HepG2 (cell line): ENCODE data around the gene NFATC1. TPM values are rescaled to one million over a fixed set of nuclear protein-coding genes. Genes with fewer than 3 reads are reported as not detected.

Experiments
- ATAC-seq: fragments of 200-7000 bp; cut with Tn5 transposase; 3 replicates; pipeline ENCODE4 v1.9.1; 2020; ENCODE audit warnings: mild to moderate bottlenecking, moderate library complexity
- BruUV-seq: library from RNA; stranded (reverse); fragments of 400-500 nt; replicated peaks from 2 replicates; lab custom pipeline; 2021; lab: Mats Ljungman, UMichigan
- CTCF ChIA-PET: fragments of 300-600 bp; formaldehyde crosslinking; extraction: SDS; loops from one replicate; lab custom pipeline; 2021; ENCODE audit warnings: low total read pairs, inconsistent platforms, low intra/inter-chr PET ratio; lab: Yijun Ruan, JAX
- POLR2A ChIA-PET: fragments of 350-600 bp; sonication (Branson Sonifier 250); formaldehyde crosslinking; loops from one replicate; lab custom pipeline; 2020; ENCODE audit warnings: antibody characterized with exemption, inconsistent platforms; lab: Yijun Ruan, JAX
- DNase-seq: peaks from one replicate; pipeline ENCODE4 v3.0.0-alpha.2; 2015; ENCODE audit warnings: low spot score
- FAIRE-seq: peaks from 3 replicates; lab custom pipeline; 2011; peaks lifted over from hg19 to GRCh38; lab: Jason Lieb, UNC
- H2AFZ ChIP-seq: one replicate; pipeline ENCODE4 v1.6.1; 2011; ENCODE audit warnings: low read length, inconsistent platforms
- H3K27ac ChIP-seq: fragments of 300-600 bp; 3 replicates; pipeline ENCODE4 v1.8.0; 2011; ENCODE audit warnings: mixed run types, mild to moderate bottlenecking, mixed read lengths, low read length, inconsistent platforms; ENCODE audit not compliant: insufficient read depth; ENCODE audit errors: extremely low read length
- H3K27me3 ChIP-seq, 2 experiments: fragments of 200-600 bp in 1 of 2; 2 replicates in 1 of 2; 3 replicates in 1 of 2; pipeline versions ENCODE4 v1.6.0 to v1.8.0; 2011; ENCODE audit warnings: low read length in 2 of 2, mild to moderate bottlenecking in 2 of 2, moderate library complexity in 2 of 2, inconsistent platforms in 1 of 2; ENCODE audit not compliant: insufficient read depth in 2 of 2, control insufficient read depth in 1 of 2
- H3K36me3 ChIP-seq, 2 experiments: fragments of 200-600 bp in 1 of 2; replicated peaks in 1 of 2; 2 replicates in 1 of 2; 3 replicates in 1 of 2; pipeline versions ENCODE4 v1.5.1 to v1.8.0; 2011; ENCODE audit warnings: low read length in 2 of 2, inconsistent platforms in 1 of 2; ENCODE audit not compliant: insufficient read depth in 2 of 2, control insufficient read depth in 1 of 2
- H3K4me1 ChIP-seq: 2 replicates; pipeline ENCODE4 v1.5.1; 2012; ENCODE audit warnings: low read length, inconsistent platforms; ENCODE audit not compliant: insufficient read depth
- H3K4me2 ChIP-seq: 2 replicates; pipeline ENCODE4 v1.6.0; 2011; ENCODE audit warnings: low read depth, low read length, inconsistent platforms
- H3K4me3 ChIP-seq, 3 experiments: fragments of 200-600 bp in 1 of 3; sonication (generic), shearing (Covaris generic) in 1 of 3; replicated peaks in 1 of 3; 2 replicates each; pipeline ENCODE4 v1.5.1; 2011 to 2016; ENCODE audit warnings: low read length in 3 of 3, inconsistent platforms in 2 of 3, low read depth in 2 of 3, mild to moderate bottlenecking in 2 of 3, control low read depth in 1 of 3, mixed read lengths in 1 of 3; ENCODE audit not compliant: insufficient read depth in 1 of 3
- H3K79me2 ChIP-seq: one replicate; pipeline ENCODE4 v1.6.1; 2011; ENCODE audit warnings: low read length, inconsistent platforms; ENCODE audit not compliant: insufficient read depth
- H3K9ac ChIP-seq: 2 replicates; pipeline ENCODE4 v1.6.0; 2011; ENCODE audit warnings: mild to moderate bottlenecking, low read depth, low read length, inconsistent platforms; ENCODE audit not compliant: insufficient read depth
- H3K9me3 ChIP-seq: 2 replicates; pipeline ENCODE4 v1.5.1; 2012; ENCODE audit warnings: mild to moderate bottlenecking, low read length
- H4K20me1 ChIP-seq: 2 replicates; pipeline ENCODE4 v1.6.0; 2011; ENCODE audit warnings: inconsistent platforms, mild to moderate bottlenecking, low read length, moderate library complexity; ENCODE audit not compliant: insufficient read depth
- GABPA ChIP-seq, 2 experiments: IDR thresholded peaks; 2 replicates each; pipeline ENCODE4 v1.6.1; 2011 to 2016; ENCODE audit warnings: low read depth in 2 of 2, low read length in 1 of 2, missing biosample characterization in 1 of 2, missing genetic modification characterization in 1 of 2
- MIER2 ChIP-seq: IDR thresholded peaks from 2 replicates; pipeline ENCODE4 v1.6.1; 2016; ENCODE audit warnings: missing biosample characterization, missing genetic modification reagents
- RXRA ChIP-seq: sonication (generic); formaldehyde crosslinking; IDR thresholded peaks from 2 replicates; pipeline ENCODE4 v1.5.1; 2020; ENCODE audit warnings: missing genetic modification reagents
- TEAD2 ChIP-seq: sonication (generic); formaldehyde crosslinking; IDR thresholded peaks from 2 replicates; pipeline ENCODE4 v1.9.0; 2021; ENCODE audit warnings: missing genetic modification reagents
- ZNF232 ChIP-seq: sonication (generic); formaldehyde crosslinking; IDR thresholded peaks from 2 replicates; pipeline ENCODE4 v1.4.0; 2020; ENCODE audit warnings: missing genetic modification reagents, borderline replicate concordance
- ZNF850 ChIP-seq: sonication (generic); formaldehyde crosslinking; conservative IDR thresholded peaks from 2 replicates; pipeline ENCODE4 v1.9.0; 2021; ENCODE audit warnings: mild to moderate bottlenecking, missing genetic modification reagents
- WGBS: methylation state at CpG from one replicate; pipeline ENCODE4 v1.1.6; 2017; ENCODE audit warnings: low lambda C conversion rate; 5-methylcytosine and 5-hydroxymethylcytosine counted together
- in situ Hi-C: cut with HindIII; loops from 2 replicates; pipeline ENCODE4 v1.10.0; 2017; ENCODE audit warnings: low pct_unique_long_range_greater_than_20kb; ENCODE audit not compliant: extremely low pct_ligation_motif_present
- intact Hi-C: fragments of 100-400 bp; cut with micrococcal nuclease; formaldehyde crosslinking; loops from one replicate; pipeline ENCODE4 v1.10.0; 2022; ENCODE audit not compliant: unreplicated experiment
- polyA plus RNA-seq, 8 experiments: library from polyadenylated mRNA; depleted of rRNA in 3 of 8; stranded (reverse) in 7 of 8; unstranded in 1 of 8; fragments of >200 nt; fragmentation: Illumina TruSeq in 4 of 8; extraction: Trizol in 4 of 8; gene quantifications; 2 replicates each; pipeline versions ENCODE4 v1.2.1 to v1.2.3, GENCODE V29; 2011 to 2016; ENCODE audit warnings: low read depth in 4 of 8, missing spikeins in 1 of 8, mixed read lengths in 1 of 8; ENCODE audit not compliant: insufficient read depth in 1 of 8
- total RNA-seq, 5 experiments: library from RNA; depleted of rRNA; stranded (reverse); fragments of >200 nt; fragmentation: Illumina TruSeq; extraction: Trizol; gene quantifications; 2 replicates each; pipeline ENCODE4 v1.2.3, GENCODE V29; 2016; ENCODE audit warnings: low read depth in 1 of 5
- TF ChIP-seq, protein P1 (sequence below): sonication (generic); formaldehyde crosslinking; IDR thresholded peaks from 2 replicates; pipeline ENCODE4 v1.5.1; 2020; ENCODE audit warnings: mild to moderate bottlenecking, missing genetic modification reagents, moderate library complexity
- TF ChIP-seq, protein P2 (sequence below): sonication (generic); formaldehyde crosslinking; IDR thresholded peaks from 2 replicates; pipeline ENCODE4 v1.4.0; 2020; ENCODE audit warnings: missing genetic modification reagents

NFATC1 gene
- total and polyA plus RNA-seq, 2 of the 13 experiments (the other 11 are each of a cell fraction or from before 2014, with no cell fraction given): not detected

DNA sequence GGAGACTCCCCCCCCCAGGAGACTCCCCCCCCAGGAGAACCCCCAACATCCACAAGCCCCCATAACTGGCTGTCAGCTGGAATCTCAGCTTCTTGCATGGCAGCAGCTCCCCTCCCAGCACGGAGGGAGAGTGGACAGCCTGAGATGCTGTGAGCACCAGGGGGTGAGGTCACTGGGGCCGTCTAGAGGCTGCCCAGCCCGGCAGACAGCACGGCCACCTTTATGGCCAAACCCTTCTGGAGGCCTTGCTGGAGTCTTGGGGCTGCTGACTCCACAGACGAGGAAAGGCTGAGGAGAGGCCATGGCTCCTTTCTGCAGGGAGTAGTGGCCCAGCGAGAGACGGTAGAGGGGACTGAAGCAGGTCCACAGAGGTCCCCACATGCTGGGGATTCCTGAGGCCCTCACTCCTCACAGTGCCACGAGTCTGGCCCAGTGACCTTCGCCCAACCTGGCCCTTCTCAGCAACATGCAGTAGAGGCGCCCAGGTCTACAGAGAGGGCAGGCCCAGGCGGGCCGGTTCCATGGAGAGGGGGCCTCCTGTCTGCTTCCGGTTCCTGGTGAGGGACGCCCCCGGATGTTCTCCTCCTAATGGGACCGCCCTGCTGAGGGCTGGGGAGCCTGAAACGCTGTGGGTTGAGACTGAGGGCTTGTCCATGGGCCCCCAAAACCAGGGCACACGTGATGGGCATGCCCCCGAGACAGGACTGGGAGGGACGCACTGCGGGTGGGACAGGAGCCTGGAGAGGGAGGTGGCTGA is 161.3 kb downstream of the NFATC1 start:
- POLR2A ChIA-PET: no interaction called here
- no TSS peak for BruUV-seq
- peak; percentile 19; the same call in 1 of the 2 replicates for TF ChIP-seq GABPA (IDR thresholded peaks at IDR 0.05; ENCODE audit: low read depth, low read length)
- no peak for TF ChIP-seq GABPA (CRISPR knock-in tag; IDR thresholded peaks at IDR 0.05; ENCODE audit: low read depth)
- TF ChIP-seq ZNF232 (CRISPR knock-in tag): no peak
- no peak for TF ChIP-seq MIER2 (CRISPR knock-in tag)
- TF ChIP-seq TEAD2 (CRISPR knock-in tag): no peak
- TF ChIP-seq ZNF850 (CRISPR knock-in tag): no peak
- TF ChIP-seq RXRA: no peak
- TF ChIP-seq, protein P1, sequence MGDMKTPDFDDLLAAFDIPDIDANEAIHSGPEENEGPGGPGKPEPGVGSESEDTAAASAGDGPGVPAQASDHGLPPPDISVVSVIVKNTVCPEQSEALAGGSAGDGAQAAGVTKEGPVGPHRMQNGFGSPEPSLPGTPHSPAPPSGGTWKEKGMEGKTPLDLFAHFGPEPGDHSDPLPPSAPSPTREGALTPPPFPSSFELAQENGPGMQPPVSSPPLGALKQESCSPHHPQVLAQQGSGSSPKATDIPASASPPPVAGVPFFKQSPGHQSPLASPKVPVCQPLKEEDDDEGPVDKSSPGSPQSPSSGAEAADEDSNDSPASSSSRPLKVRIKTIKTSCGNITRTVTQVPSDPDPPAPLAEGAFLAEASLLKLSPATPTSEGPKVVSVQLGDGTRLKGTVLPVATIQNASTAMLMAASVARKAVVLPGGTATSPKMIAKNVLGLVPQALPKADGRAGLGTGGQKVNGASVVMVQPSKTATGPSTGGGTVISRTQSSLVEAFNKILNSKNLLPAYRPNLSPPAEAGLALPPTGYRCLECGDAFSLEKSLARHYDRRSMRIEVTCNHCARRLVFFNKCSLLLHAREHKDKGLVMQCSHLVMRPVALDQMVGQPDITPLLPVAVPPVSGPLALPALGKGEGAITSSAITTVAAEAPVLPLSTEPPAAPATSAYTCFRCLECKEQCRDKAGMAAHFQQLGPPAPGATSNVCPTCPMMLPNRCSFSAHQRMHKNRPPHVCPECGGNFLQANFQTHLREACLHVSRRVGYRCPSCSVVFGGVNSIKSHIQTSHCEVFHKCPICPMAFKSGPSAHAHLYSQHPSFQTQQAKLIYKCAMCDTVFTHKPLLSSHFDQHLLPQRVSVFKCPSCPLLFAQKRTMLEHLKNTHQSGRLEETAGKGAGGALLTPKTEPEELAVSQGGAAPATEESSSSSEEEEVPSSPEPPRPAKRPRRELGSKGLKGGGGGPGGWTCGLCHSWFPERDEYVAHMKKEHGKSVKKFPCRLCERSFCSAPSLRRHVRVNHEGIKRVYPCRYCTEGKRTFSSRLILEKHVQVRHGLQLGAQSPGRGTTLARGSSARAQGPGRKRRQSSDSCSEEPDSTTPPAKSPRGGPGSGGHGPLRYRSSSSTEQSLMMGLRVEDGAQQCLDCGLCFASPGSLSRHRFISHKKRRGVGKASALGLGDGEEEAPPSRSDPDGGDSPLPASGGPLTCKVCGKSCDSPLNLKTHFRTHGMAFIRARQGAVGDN (CRISPR knock-in tag): peak; percentile 30
- TF ChIP-seq, protein P2, sequence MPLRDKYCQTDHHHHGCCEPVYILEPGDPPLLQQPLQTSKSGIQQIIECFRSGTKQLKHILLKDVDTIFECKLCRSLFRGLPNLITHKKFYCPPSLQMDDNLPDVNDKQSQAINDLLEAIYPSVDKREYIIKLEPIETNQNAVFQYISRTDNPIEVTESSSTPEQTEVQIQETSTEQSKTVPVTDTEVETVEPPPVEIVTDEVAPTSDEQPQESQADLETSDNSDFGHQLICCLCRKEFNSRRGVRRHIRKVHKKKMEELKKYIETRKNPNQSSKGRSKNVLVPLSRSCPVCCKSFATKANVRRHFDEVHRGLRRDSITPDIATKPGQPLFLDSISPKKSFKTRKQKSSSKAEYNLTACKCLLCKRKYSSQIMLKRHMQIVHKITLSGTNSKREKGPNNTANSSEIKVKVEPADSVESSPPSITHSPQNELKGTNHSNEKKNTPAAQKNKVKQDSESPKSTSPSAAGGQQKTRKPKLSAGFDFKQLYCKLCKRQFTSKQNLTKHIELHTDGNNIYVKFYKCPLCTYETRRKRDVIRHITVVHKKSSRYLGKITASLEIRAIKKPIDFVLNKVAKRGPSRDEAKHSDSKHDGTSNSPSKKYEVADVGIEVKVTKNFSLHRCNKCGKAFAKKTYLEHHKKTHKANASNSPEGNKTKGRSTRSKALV (CRISPR knock-in tag): no peak
- TF ChIP-seq, all 625 proteins: peak for 2
- ATAC-seq (peak; percentile 77), DNase-seq (no peak), FAIRE-seq (no peak)
- 45% methylated on average over 8 of the region's 21 CpGs for WGBS
- H3K9ac ChIP-seq: no peak overlapping the region
- no peak overlapping the region for H3K27ac ChIP-seq
- CTCF ChIA-PET: no interaction called here
- H3K36me3 ChIP-seq: no peaks in the 10 kb centered on the region
- no peaks in the 10 kb centered on the region for H3K9me3 ChIP-seq
- peaks cover 12 to 56% of the 10 kb centered on the region in 2 experiments for H3K27me3 ChIP-seq
- no peaks in the 10 kb centered on the region for H3K79me2 ChIP-seq
- no peaks in the 10 kb centered on the region for H3K4me1 ChIP-seq
- intact Hi-C loops (no loop called here), in situ Hi-C loops (no loop called here)
- H4K20me1 ChIP-seq: 0 out of 2 replicates have a peak, but pooled peaks cover 4% of the 10 kb centered on the region
- H2AFZ ChIP-seq: no peak overlapping the region
- peak overlapping the region; percentile 1; the same call in 1 of the 2 replicates for H3K4me2 ChIP-seq
- H3K4me3 ChIP-seq: no peak overlapping the region
